Suprapubic skin (tissue), 4 donors: ENCODE data around the gene RNF144B.

Experiments used
- EP300 ChIP-seq: sonication (generic); formaldehyde crosslinking; IDR thresholded peaks from one replicate; pipeline ENCODE4 v1.6.1; 2017; ENCODE audit warnings: antibody characterized with exemption
- POLR2AphosphoS5 ChIP-seq, 3 donors: sonication (generic); formaldehyde crosslinking; IDR thresholded peaks; one replicate each; pipeline ENCODE4 v1.6.1; 2017; ENCODE audit warnings: antibody characterized with exemption in 3 of 3

- no peak for TF ChIP-seq POLR2AphosphoS5 (IDR thresholded peaks at IDR 0.05)
- no peak for TF ChIP-seq EP300
Observed at GRCh38 chr6:18371010-18371409, 16.1 kb upstream of the RNF144B start.
